GM12873 (cell line): Measurements from ENCODE around the gene SH3BP4.

Source experiments
- CTCF ChIP-seq: IDR thresholded peaks from 2 replicates; pipeline ENCODE4 v1.5.1; 2012; ENCODE audit warnings: low read depth, mild to moderate bottlenecking, moderate library complexity, low read length, control low read depth; ENCODE audit not compliant: insufficient read depth; ENCODE audit errors: missing control alignments

The SH3BP4 gene

GRCh38 chr2:235066490-235066889 is 114.7 kb downstream of the SH3BP4 start:
- TF ChIP-seq CTCF, result no peak

- no peak for TF ChIP-seq CTCF
Observed at GRCh38 chr2:235066895-235067294, 115.1 kb downstream of the SH3BP4 start.

- no peak for TF ChIP-seq CTCF
Observed at GRCh38 chr2:235068701-235069100, 116.9 kb downstream of the SH3BP4 start.

- TF ChIP-seq CTCF, result no peak
Observed at GRCh38 chr2:235070063-235070706, 118.4 kb downstream of the SH3BP4 start.

GRCh38 chr2:235073868-235074413 is 122.1 kb downstream of the SH3BP4 start:
- no peak for TF ChIP-seq CTCF

- no peak for TF ChIP-seq CTCF
Observed at GRCh38 chr2:235077046-235077445, 125.2 kb downstream of the SH3BP4 start.

- TF ChIP-seq CTCF, result no peak
Observed at GRCh38 chr2:235078182-235078581, 126.4 kb downstream of the SH3BP4 start.
